GM23338 (cell line): ENCODE measurements around the gene VPS52.

Experiments used
- EZH2 ChIP-seq: fragments of 200-600 bp; sonication (generic); IDR thresholded peaks from one replicate; pipeline ENCODE4 v1.8.0; 2017; ENCODE audit warnings: antibody characterized with exemption, mild to moderate bottlenecking, low read depth; ENCODE audit not compliant: unreplicated experiment
- EZH2phosphoT487 ChIP-seq: fragments of 200-600 bp; sonication (generic); IDR thresholded peaks from one replicate; pipeline ENCODE4 v1.8.1; 2018; ENCODE audit warnings: antibody characterized with exemption; ENCODE audit not compliant: unreplicated experiment
- TF ChIP-seq, protein P1 (sequence below), 2 experiments: fragments of 200-600 bp in 1 of 2; sonication (generic) in 1 of 2; conservative IDR thresholded peaks; 2 replicates each; pipeline versions ENCODE4 v1.5.1 to v1.6.1; 2016 to 2017; ENCODE audit warnings: antibody characterized with exemption in 2 of 2, low read depth in 2 of 2, mild to moderate bottlenecking in 2 of 2, moderate library complexity in 1 of 2

DNA sequence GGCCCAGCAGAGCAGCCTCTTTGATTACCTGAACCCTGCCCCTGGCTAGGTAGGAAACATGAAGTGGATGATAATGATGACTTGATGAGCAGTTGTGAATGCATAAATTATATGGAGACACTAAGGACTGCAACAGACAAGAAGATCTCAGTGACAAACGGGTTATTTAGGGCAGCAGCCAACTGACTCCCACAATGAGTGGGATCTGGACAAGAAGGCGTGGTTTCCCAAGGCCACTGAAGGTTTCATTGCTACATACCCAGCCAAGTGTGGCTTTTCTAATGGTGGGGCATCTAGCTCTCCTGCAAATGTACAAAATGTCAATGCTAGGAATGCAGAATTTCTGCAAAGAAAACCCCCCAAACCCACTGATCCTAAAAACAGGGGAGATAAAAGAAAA, 33.9 kb downstream of the VPS52 start:
- TF ChIP-seq, protein P1, sequence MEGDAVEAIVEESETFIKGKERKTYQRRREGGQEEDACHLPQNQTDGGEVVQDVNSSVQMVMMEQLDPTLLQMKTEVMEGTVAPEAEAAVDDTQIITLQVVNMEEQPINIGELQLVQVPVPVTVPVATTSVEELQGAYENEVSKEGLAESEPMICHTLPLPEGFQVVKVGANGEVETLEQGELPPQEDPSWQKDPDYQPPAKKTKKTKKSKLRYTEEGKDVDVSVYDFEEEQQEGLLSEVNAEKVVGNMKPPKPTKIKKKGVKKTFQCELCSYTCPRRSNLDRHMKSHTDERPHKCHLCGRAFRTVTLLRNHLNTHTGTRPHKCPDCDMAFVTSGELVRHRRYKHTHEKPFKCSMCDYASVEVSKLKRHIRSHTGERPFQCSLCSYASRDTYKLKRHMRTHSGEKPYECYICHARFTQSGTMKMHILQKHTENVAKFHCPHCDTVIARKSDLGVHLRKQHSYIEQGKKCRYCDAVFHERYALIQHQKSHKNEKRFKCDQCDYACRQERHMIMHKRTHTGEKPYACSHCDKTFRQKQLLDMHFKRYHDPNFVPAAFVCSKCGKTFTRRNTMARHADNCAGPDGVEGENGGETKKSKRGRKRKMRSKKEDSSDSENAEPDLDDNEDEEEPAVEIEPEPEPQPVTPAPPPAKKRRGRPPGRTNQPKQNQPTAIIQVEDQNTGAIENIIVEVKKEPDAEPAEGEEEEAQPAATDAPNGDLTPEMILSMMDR (conservative IDR thresholded peaks at IDR 0.05; ENCODE audit: low read depth in 2 of 2): no peak
- TF ChIP-seq EZH2phosphoT487: no peak
- no peak for TF ChIP-seq EZH2
